ENCODE results near the gene FADS1.

The FADS1 gene

DNA sequence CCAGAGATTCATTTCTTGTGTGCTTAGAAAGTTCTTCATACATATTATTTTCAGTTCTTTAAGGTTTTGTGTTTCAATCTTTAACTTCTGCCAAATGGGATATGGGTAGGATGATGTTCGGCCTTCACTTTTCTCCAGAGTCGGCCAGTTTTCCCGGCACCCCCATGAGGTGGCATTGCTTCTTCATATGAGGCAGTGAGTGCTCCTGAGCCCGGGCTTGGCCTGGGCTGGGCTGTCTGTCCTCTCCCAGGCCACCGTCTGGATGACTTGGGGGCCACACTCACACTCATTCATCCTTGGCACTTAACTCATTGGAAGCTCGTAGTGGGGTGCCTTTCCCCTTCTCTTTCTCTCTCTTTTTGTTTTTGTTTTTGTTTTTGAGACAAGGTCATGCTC, 35.1 kb upstream of the FADS1 start:
- no peak for DNase-seq (ENCODE audit: low read depth)
- in situ Hi-C loops (cut with HindIII; ENCODE audit: low sequenced_read_pairs) = no loop called here
- H3K4me3 ChIP-seq (ENCODE audit: low read depth, low read length) = no peak overlapping the region
- TF ChIP-seq, protein P1, sequence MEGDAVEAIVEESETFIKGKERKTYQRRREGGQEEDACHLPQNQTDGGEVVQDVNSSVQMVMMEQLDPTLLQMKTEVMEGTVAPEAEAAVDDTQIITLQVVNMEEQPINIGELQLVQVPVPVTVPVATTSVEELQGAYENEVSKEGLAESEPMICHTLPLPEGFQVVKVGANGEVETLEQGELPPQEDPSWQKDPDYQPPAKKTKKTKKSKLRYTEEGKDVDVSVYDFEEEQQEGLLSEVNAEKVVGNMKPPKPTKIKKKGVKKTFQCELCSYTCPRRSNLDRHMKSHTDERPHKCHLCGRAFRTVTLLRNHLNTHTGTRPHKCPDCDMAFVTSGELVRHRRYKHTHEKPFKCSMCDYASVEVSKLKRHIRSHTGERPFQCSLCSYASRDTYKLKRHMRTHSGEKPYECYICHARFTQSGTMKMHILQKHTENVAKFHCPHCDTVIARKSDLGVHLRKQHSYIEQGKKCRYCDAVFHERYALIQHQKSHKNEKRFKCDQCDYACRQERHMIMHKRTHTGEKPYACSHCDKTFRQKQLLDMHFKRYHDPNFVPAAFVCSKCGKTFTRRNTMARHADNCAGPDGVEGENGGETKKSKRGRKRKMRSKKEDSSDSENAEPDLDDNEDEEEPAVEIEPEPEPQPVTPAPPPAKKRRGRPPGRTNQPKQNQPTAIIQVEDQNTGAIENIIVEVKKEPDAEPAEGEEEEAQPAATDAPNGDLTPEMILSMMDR (IDR thresholded peaks at IDR 0.05; ENCODE audit: low read depth, low read length, missing control alignments) = no peak

DNA sequence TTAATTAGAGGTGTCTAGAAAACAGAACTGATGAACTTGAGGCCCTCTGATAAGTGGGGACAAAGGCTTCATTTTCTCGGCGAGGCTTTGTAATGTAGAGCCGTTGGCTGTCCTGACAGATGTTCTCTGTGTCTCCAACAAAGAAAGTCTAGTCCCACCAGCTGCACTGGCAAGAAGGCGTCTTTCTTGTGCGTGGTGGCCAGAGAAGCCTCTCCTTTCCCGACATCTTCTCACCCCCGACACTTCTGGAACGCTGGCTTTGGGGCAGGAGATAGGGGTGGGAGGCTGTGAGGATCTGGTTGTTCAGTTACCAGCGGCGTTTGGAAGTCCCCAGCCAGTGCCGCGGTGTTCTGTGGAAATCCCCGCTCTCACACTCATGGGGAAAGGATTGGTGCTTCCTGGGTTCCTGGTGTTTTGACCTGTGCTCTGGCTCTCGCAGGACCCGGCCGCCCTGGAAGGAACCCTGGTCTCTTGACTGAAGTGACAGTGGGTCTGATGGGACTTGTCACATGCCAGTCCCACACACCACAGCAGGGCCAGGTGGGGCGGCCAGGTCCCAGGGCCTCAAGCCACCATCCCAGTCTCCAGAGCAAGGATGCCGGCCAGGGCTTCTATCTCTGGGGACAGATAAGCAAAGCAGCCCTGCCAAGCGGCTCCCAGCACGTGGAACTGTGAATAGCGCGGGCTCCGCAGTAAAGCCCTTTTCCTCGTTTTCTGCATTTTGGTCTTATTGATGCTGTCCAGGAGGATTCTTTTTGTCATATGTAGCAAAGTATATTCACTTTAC, 34.5 kb upstream of the FADS1 start:
- TF ChIP-seq, protein P1 (IDR thresholded peaks at IDR 0.05; ENCODE audit: low read depth, low read length, missing control alignments) = no peak
- no peak overlapping the region for H3K4me3 ChIP-seq (ENCODE audit: low read depth, low read length)
- in situ Hi-C loops (cut with HindIII; ENCODE audit: low sequenced_read_pairs) = no loop called here
- DNase-seq (ENCODE audit: low read depth) = no peak

DNA sequence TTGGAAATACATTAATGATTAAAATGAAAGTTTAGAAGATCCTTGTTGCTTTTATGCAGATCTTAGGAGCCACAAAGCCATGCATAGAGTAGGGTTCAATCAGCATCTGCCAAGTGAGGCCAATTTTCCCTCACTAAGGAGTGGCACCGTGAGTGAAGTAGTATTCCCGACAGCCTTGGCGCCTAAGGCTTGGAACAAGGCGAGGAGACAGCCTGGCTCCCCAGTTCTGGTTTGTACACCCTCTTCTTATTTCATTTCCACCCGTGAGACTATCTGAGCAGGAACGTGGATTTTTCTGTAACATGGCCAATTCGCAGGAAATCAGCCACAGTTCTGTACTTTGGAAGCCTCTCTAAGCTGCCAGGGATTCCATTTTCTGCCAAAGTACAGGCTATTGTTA, 33.9 kb upstream of the FADS1 start:
- TF ChIP-seq, protein P1 (IDR thresholded peaks at IDR 0.05; ENCODE audit: low read depth, low read length, missing control alignments) = no peak
- no peak overlapping the region for H3K4me3 ChIP-seq (ENCODE audit: low read depth, low read length)
- in situ Hi-C loops (cut with HindIII; ENCODE audit: low sequenced_read_pairs) = no loop called here
- no peak for DNase-seq (ENCODE audit: low read depth)

DNA sequence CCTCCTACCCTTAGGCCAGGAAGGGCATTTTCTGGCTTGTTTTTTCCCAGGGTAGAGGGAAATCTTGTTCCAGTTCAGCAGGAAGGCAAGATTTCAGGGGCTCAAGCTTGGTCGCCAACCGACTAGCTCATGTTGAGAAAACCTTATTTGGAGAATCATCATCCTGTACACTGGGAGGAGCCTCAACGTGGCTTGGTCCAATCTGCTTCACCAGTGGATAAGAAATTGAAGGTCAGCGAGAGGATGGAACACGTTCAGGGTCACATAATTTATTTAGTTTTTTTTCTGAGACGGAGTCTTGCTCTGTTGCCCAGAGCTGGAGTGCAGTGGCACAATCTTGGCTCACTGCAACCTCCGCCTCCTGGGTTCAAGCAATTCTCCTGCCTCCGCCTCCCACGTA, 31.8 kb upstream of the FADS1 start:
- in situ Hi-C loops (cut with HindIII; ENCODE audit: low sequenced_read_pairs) = no loop called here
- TF ChIP-seq, protein P1 (IDR thresholded peaks at IDR 0.05; ENCODE audit: low read depth, low read length, missing control alignments) = no peak
- DNase-seq (ENCODE audit: low read depth) = no peak
- no peak overlapping the region for H3K4me3 ChIP-seq (ENCODE audit: low read depth, low read length)

DNA sequence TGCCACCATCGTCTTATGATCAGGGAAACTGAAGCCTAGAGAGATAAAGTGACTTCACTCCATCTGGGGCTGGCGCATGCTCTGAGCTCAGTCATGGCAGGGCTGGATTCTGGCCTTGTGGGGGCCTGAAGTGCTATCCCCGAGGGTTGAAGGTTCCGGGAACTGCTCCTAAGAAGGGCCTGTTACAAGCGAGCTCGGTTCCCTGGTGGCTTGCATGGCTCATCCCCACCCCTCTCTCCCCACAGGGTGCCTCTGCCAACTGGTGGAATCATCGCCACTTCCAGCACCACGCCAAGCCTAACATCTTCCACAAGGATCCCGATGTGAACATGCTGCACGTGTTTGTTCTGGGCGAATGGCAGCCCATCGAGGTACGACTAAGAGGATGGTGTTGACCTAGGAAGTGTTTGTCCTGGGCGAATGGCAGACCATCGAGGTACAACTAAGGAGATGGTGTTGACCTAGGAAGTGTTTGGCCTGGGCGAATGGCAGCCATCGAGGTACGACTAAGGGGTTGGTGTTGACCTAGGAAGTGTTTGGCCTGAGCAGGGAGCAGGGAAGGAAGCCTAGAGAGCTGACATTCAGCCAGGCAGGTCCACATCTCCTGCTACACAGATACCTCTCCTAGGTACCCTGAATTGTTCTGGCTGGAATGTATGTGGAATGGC, 31.2 kb upstream of the FADS1 start:
- no peak for DNase-seq (ENCODE audit: low read depth)
- no peak overlapping the region for H3K4me3 ChIP-seq (ENCODE audit: low read depth, low read length)
- in situ Hi-C loops (cut with HindIII; ENCODE audit: low sequenced_read_pairs) = no loop called here
- TF ChIP-seq, protein P1 (IDR thresholded peaks at IDR 0.05; ENCODE audit: low read depth, low read length, missing control alignments) = no peak

DNA sequence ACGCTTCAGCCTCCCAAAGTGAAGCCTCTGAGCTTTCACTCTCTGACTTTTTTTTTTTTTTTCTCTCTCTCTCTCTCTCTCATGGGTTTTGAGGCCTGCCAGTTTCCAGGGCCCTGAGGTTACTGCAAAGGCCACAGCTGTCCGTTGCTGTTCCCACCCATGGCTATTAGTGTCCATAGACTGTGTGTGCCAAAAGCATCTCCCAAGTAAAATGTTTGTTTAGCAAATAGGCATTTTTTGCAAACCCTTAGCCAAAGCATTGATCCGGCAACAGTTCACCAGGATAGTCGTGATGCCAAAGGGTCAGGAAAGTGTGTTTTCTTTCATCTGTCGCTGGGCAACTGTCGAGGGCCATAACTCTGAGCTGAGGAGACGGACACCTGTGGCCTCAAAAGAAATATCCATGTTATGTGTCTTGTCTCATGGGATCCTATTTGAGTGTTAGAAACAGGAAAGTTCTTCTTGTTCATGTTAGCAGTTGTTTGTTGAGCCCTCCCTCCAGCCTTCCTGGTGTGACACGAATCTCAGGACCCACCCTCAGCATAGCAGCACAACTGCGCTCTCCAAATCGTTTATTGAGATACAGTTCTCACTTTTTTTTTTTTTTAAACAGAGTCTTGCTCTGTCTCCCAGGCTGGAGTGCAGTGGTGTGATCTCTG, 29.7 kb upstream of the FADS1 start:
- in situ Hi-C loops (cut with HindIII; ENCODE audit: low sequenced_read_pairs) = no loop called here
- DNase-seq (ENCODE audit: low read depth) = no peak
- TF ChIP-seq, protein P1 (IDR thresholded peaks at IDR 0.05; ENCODE audit: low read depth, low read length, missing control alignments) = no peak
- no peak overlapping the region for H3K4me3 ChIP-seq (ENCODE audit: low read depth, low read length)
